ENCODE measurements around the gene RAB35. TPM values are rescaled to one million over a fixed set of nuclear protein-coding genes. Genes with fewer than 3 reads are reported as not detected.

Gene RAB35
- total and polyA plus RNA-seq, 2 experiments from 2014 or later: 9.9 to 16.9 TPM

DNA sequence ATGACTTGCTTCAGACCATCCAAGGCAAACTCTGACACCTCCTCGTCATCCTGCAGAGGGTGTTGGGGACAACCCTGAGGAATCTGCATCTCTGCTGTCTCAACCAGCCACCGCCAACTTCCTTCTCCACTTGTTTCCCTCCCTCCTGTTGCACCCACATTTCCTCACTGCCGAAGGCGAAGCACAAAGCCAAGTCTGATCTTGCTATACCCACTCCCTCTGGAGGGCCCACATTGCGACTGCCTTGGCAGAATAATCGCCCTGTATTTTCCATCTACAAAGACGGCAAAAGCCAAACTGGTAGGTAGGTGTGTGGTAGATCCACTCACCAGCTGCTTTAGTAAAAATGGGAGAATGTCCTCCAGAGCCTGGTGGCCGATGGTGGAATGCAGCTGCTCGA lies 21.8 kb upstream of the RAB35 start (continued):
- TF ChIP-seq ZNF462 (CRISPR knock-in tag; IDR thresholded peaks at IDR 0.05) (no peak), EZH2 (IDR thresholded peaks at IDR 0.05; ENCODE audit: low read depth, unreplicated experiment) (no peak), NANOG (IDR thresholded peaks at IDR 0.05; ENCODE audit: borderline replicate concordance) (no peak), ETS1 (IDR thresholded peaks at IDR 0.05) (no peak)

DNA sequence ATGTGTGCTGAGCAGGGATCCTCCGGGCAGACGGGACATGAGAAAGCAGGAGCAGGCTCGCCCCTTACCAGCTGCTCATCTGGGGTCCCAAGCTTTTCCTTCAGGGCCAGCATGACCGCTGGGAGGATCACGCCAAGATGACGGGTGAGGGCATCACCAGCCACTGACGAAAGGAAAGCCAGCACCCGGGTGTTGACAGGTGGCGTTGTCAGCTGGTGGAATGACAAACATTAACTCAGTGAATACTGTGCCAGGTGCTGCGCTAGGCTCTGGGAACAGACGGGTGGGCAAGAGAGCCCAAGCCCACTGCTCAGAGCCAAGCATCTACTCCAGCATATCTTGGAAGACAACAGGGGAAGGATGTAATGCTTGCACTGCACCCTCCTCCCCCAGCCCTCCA lies 21.3 kb upstream of the RAB35 start:
- no peak overlapping the region for H3K27ac ChIP-seq (ENCODE audit: low read depth)
- no peak overlapping the region for H3K4me3 Mint-ChIP-seq
- no peak overlapping the region for H3K4me3 ChIP-seq
- H3K79me2 ChIP-seq (replicated peaks; ENCODE audit: insufficient read depth): no peaks in the 10 kb centered on the region
- no peaks in the 10 kb centered on the region for H3K9me3 Mint-ChIP-seq
- H3F3A ChIP-seq (replicated peaks; ENCODE audit: low read depth): 0 out of 2 replicates have a peak, but pooled peaks cover 5% of the 10 kb centered on the region
- H3K4me1 ChIP-seq (ENCODE audit: insufficient read depth): no peaks in the 10 kb centered on the region
- H3K27ac Mint-ChIP-seq: no peak overlapping the region
- H3K36me3 Mint-ChIP-seq (ENCODE audit: low read depth): peaks cover 99% of the 10 kb centered on the region
- H3K9me2 ChIP-seq (ENCODE audit: insufficient read depth): no peaks in the 10 kb centered on the region
- H3K27me3 Mint-ChIP-seq (ENCODE audit: insufficient read depth, low read depth, poor library complexity): peaks cover 8% of the 10 kb centered on the region
- H3K4me1 Mint-ChIP-seq: no peaks in the 10 kb centered on the region
- no peak overlapping the region for H2AFZ ChIP-seq
- peaks cover 81% of the 10 kb centered on the region for H3K36me3 ChIP-seq (ENCODE audit: insufficient read depth)
- no peak for ATAC-seq
- no peak overlapping the region for H3K4me2 ChIP-seq
- no peaks in the 10 kb centered on the region for H3K27me3 ChIP-seq (ENCODE audit: insufficient read depth)
- H4K20me1 ChIP-seq (replicated peaks; ENCODE audit: insufficient read depth): peaks cover 2% of the 10 kb centered on the region; the same call in 1 of the 2 replicates
- no peak for DNase-seq (ENCODE audit: low spot score)
- no peak for TF ChIP-seq ZNF331 (CRISPR knock-in tag; IDR thresholded peaks at IDR 0.05; ENCODE audit: low read depth)
- no peak for TF ChIP-seq ZNF462 (CRISPR knock-in tag; IDR thresholded peaks at IDR 0.05)
- TF ChIP-seq CREB1 (CRISPR knock-in tag; IDR thresholded peaks at IDR 0.05; ENCODE audit: low read depth): no peak
- no peak for TF ChIP-seq POLR2AphosphoS5 (IDR thresholded peaks at IDR 0.05; ENCODE audit: low read depth)
- no peak for TF ChIP-seq EZH2phosphoT487 (IDR thresholded peaks at IDR 0.05; ENCODE audit: unreplicated experiment)
- no peak for TF ChIP-seq STAT1 (IDR thresholded peaks at IDR 0.05; ENCODE audit: unreplicated experiment)

All from GM23338 (cell line).